Dedifferentiated amniotic fluid mesenchymal stem cell (primary cell): ENCODE data around the gene TRIOBP.

Source experiments
- DNase-seq: peaks from one replicate; pipeline ENCODE4 v3.0.0-alpha.2; 2016; ENCODE audit errors: extremely low spot score

TRIOBP gene

DNA sequence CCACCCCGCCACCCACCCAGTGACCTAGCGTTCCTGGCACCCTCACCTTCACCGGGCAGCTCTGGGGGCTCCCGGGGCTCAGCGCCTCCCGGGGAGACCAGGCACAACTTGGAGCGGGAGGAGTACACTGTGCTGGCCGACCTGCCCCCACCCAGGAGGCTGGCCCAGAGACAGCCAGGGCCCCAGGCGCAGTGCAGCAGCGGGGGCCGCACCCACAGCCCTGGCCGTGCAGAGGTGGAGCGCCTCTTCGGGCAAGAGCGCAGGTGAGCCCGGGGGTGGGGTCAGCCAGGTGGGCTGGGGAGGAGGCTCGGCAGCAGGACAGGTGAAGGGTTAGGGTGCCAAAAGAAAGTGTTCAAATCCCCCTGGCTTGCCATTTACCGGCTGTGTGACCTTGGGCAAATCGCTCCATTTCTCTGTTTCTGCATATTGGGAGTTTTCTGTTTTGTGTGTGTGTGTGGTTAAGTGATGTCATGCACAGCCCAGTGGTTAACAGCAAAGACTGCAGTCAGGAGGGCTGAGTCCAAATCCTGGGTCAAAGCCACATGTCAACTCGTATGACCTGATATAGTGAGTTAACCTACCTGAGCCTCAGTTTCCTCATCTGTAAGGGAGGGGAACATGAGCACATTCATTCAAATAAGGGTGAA is 29.5 kb downstream of the TRIOBP start:
- DNase-seq, result no peak

DNA sequence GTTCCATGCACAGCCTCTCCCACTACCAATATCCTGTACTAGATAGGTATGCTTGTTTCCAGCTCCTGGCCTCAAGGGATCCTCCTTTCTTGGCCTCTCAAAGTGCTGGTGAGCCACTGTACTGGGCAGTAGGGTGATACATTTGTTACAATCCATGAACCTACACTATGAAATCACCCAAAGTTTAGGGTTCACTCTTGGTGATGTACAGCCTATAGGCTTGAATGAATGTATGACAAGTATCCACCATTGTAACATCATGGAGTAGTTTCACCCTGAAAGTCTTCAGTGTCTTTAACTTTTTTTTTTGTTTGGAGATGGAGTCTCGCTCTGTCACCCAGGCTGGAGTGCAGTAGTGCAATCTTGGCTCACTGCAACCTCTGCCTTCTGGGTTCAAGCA is 31.8 kb downstream of the TRIOBP start:
- DNase-seq, result no peak

DNA sequence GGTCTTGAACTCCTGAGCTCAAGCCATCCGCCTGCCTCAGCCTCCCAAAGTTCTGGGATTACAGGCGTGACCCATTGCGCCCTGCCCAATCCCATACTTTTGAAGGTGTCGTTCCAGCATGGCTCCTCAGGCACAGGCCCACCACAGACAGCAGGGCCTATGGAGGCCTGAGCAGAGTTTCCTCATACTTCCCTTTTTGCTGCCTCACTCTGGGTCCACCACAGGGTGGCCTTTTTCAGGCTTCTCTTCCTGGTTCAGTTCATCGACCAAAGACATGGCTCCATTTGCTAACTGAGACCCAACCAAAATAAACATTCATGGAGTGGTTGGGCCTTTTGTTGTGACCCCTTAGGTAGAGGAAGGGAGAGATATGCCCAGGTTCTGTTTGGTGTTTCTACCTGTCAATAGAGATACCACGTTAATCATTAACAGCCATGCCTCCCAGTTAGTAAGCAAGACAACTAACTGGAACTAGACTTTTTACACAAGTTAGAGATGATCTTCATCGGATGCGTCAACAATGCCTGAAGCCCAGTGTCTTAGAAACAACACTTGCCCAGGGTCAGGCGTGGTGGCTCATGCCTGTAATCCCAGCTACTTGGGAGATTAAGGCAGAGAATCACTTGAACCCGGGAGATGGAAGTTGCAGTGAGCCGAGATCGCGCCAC is 35.1 kb downstream of the TRIOBP start:
- no peak for DNase-seq

DNA sequence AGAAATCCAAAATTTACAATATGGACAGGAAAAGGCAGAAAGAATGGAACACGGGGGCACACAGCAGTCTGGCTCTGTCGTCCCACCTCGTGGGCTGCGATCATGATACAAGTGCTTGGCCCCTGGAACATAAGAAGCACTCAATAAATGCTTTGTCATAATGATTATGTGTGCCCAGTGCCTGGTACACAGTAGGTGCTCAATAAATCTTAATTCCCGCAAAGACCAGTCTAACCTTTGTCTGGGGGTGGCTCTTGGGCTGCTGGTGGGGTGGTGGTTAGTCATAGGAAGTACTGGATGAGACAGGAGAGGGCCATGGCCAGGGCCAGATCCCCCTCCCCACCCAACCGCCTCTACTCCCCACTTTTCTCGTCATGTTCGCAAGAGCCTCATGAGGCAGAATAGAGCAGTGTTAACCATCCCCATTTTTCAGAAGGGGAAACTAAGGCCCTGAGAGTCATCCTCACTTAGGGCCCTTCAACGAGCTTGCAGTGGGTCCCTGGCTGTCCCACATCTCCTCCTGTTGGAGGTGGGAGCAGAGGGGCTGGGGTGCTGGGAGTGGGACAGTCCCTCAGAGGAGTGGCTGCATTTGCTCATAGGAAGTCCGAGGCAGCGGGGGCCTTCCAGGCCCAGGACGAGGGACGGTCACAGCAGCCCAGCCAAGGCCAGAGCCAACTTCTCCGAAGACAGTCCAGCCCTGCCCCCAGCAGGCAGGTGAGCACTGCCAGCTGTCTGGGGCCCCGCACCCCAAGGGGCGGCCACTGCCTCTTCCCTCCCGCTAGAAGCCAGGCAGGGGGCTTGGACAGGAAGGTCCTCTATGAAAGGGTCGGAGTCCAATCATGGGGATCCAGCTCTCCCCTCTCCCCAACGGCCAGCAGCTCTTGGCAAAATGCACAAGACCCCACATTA is 36.1 kb downstream of the TRIOBP start:
- DNase-seq, result no peak

GRCh38 chr22:37733625-37734401 is 37.0 kb downstream of the TRIOBP start:
- no peak for DNase-seq

DNA sequence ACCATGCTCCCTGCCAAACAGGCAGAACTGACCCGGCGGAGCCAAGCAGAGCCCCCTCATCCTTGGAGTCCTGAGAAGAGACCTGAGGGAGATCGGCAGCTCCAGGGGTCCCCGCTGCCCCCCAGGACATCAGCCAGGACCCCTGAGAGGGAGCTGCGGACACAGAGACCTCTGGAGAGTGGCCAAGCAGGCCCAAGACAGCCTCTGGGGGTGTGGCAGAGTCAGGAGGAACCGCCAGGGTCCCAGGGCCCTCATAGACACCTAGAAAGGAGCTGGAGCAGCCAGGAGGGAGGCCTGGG is 37.5 kb downstream of the TRIOBP start:
- no peak for DNase-seq

DNA sequence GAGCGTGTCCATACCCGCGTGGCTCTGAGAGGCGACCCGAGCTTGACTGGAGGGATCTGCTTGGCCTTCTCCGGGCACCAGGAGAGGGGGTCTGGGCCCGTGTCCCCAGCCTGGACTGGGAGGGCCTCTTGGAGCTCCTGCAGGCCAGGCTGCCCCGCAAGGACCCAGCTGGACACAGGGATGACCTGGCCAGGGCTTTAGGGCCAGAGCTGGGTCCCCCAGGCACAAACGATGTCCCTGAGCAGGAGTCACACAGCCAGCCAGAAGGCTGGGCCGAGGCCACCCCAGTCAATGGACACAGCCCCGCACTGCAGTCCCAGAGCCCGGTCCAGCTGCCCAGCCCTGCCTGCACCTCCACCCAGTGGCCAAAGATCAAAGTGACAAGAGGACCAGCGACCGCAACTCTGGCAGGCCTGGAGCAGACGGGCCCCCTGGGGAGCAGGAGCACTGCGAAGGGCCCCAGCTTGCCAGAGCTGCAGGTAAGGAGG is 38.2 kb downstream of the TRIOBP start:
- no peak for DNase-seq

GRCh38 chr22:37739035-37739434 is 42.2 kb downstream of the TRIOBP start:
- no peak for DNase-seq

- DNase-seq, result no peak
These were observed 42.8 kb downstream of the TRIOBP start for GRCh38 chr22:37739611-37740049.

DNA sequence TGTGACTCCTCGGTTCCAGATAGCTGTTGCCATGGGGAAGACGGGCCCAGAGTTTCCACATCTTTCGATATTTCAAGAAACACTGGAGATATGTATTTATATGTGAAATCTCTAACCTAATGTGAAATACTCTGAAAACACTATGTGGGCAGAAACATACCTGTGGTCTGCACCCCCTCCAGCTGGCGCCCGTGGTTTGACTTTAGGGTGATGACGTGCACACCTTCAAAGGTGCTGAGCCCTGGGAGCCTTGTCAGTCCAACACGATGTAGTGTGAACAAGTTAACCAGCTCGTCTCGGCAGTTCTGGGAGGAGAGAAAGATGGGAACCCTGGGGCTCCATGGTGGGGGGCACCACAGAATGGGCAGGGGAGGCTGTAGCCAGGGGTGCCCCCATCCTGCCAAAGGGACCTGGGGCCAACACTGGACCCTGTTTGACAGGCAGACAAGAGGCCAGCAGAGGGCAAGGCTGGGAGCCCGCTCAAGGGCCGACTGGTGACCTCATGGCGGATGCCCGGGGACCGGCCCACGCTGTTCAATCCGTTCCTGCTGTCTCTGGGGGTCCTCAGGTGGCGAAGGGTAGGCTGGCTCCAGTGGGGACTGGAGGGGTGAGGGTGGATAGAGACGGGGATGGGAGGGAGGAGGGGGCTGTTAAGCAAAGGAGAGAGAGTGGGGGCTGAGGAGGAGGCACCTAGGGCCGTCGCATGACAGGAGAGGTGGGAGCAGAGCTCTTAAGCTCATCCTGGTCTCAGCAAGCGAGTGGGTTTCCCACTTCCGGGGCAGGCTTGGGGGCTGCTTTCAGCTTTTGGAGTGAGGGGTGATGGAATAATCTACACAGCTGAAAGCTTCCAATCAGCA is 43.8 kb downstream of the TRIOBP start:
- no peak for DNase-seq

- peak; percentile 90 for DNase-seq
These were observed 44.5 kb downstream of the TRIOBP start for GRCh38 chr22:37741312-37741795.

DNA sequence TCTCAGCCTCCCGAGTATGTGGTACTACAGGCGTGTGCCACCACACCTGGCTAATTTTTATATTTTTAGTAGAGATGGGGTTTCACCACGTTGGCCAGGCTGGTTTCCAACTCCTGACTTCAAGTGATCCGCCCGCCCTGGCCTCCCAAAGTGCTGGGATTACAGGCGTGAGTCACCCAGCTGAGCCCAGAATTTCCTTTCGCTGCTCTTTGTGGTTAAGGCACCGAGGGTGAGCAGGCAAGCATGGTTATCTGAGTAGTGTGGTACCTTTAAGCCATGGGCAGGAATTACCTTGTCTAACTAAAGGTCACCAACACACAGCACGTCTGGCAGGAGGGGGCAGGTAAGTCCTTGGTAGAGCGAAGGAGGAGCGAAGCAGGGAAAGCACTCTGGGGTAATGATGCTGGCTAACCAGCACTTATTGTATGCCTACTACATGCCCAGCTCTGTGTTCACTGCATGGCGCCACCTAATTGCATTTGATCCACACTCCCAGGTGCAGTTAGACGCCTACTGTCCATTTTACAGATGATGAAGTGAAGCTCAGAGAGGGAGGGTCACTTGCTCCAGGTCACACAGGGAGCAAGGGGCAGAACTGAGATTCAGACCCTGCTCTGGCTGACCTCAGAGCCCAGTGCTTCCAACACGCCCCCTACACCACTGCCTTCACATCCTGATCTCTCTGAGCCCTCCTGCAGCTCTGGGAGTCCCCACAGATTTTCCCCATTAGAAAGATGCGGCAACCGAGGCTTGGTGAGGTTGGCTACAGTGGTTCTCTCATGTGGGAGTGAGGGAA is 45.7 kb downstream of the TRIOBP start:
- peak; percentile 69 for DNase-seq

DNA sequence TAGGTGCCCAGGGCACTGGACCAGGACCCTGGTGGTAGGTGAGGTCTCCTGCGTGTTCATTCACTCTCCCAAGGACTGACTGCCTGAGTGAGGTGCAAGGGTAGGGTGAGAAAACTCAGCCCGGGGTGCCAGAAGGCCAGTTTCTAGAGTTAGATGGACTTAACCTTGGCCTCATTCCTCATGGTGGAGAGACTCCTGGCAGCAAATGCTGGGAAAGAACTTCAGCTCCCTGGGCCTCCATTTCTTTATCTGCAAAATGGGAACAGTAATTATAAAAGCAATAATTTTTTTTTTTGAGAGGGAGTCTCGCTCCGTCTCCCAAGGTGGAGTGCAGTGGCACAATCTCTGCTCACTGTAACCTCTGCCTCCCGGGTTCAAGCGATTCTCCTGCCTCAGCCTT is 47.7 kb downstream of the TRIOBP start:
- no peak for DNase-seq

DNA sequence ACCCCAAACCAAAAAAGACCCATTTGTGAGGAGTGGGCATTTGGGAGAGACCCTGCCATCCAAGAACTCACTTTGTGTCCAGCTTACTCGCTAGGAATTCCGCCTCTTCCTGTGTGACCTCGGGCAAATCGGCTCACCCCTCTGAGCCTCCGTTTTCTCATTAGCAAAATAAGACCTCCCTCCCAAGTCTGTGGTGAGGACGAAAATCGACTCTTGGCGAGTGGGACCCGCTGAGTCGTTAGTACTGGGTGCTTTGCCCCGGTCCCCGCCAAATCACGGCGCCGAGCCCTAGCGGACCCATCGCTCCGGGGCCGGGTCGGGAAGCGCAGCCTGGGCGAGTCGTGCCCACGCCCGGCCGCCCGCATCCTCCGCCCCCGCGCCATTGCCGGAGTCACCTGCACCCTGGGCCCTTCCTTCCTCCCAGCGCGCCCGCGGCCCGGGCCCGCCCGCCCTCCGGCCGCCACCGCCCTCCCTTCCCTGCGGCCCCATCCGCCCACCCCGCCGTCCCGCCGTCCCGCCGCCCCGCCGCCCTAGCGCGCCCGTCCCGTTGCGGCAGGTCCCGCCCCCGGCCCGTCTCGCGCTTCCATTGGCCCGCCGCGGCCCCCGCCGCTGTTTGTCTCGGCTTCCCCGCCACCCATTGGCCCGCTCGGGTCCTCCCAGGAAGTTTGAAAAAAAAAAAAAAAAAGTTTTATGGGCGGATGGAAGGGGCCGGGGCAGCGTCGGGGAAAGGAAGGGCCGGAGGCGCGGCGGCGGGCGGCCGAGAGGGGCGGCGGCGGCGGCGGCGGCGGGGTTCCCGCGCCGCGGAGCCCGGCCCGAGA is 48.9 kb downstream of the TRIOBP start:
- DNase-seq, result peak; percentile 84

GRCh38 chr22:37746366-37747079 is 49.7 kb downstream of the TRIOBP start:
- DNase-seq, result no peak

DNA sequence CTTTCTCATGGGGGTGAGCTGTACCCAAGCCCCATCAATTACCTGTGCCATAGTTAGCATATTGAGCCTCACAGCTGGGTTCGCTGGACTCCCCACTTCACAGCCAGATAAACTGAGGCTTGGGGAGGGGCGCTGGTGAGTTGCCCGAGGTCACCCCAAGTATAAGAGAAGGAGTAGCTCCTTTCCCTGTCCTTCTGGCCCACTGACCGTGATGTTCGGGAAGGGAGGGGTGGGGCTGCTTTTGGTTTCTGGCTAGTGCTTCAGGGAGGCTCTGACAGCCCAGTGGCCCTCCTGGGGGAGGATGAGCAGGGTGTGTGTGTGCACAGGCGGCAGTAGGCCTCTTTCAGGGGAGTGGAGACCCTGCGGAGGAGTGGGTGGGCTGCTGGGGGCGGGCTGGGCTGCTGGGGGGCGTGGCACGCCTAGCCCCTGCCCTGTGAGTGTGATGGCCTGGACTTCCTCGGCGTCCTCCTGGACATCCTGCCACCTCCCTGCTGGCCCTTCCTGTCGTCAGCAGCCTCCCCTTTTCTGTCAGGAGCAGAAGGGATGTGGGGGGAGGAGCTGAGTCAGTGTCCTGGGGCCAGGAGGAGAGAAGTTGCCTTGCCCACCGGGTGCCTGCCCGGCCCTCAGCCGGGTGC is 50.3 kb downstream of the TRIOBP start:
- DNase-seq, result no peak

DNA sequence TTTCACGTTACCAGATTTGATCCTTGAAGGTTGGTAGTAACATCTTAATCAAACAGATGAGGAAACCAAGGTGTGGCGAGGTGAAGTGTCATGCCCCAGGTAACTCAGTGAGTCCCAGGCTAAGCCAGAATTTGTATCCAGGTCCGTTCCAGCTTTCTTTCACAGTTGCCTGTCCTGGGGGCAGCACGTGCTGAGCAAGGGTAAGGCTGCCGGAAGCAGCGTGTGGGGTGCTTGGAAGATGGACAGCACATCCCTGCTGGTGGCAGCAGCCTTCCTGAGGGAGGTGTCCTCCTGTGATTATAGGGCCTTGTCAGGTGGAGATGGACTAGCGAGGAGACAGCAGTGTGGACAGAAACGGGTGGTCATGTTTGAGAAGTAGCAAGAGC is 50.9 kb downstream of the TRIOBP start:
- no peak for DNase-seq

DNA sequence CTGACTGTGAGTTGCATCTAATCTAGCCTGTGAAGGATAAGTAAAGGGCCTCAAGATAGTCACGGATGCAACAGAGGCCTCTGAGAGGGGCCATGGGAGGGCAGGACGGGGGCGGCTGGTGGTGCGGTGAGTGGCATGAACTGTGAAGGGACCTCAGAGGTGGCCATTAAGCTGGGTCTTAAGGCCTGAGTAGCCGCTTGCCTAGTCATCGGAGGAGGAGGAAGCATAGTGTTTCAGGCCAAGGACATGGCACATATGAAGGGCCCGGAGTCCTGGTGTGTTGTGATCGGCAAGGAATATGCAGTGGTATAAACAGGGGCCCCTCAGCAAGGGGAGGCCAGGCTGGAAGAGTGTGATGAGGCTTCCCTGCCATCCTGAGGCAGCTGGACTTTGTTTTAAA is 51.8 kb downstream of the TRIOBP start:
- DNase-seq, result no peak
